DMS114 treated with DMSO at 0.1 percent for 48 hours (cell line): ENCODE measurements around the gene ARHGEF39.

Source experiments
- DNase-seq: peaks from one replicate; lab custom pipeline; 2025; ENCODE audit not compliant: unreplicated experiment; lab: John Stamatoyannopoulos, UW

ARHGEF39 gene

GRCh38 chr9:35664531-35665470 is at the start of gene ARHGEF39:
Gene ARHGEF39 (minus strand): TSS chr9:35665195. CDS start chr9:35665169, 26 bp downstream.
- DNase-seq = peak; percentile 42

GRCh38 chr9:35714123-35714522 is 49.1 kb upstream of the ARHGEF39 start:
- DNase-seq = no peak

- DNase-seq = no peak
These were observed 48.6 kb upstream of the ARHGEF39 start for GRCh38 chr9:35713578-35713977.

GRCh38 chr9:35712762-35713400 is 47.9 kb upstream of the ARHGEF39 start:
- DNase-seq = no peak

GRCh38 chr9:35711501-35712428 is 46.8 kb upstream of the ARHGEF39 start:
- DNase-seq = no peak

GRCh38 chr9:35710818-35711500 is 46.0 kb upstream of the ARHGEF39 start:
- DNase-seq = no peak

GRCh38 chr9:35708146-35708545 is 43.2 kb upstream of the ARHGEF39 start:
- DNase-seq = no peak

GRCh38 chr9:35706951-35707350 is 42.0 kb upstream of the ARHGEF39 start:
- no peak for DNase-seq

- no peak for DNase-seq
These were observed 40.9 kb upstream of the ARHGEF39 start for GRCh38 chr9:35705836-35706430.

GRCh38 chr9:35705372-35705771 is 40.4 kb upstream of the ARHGEF39 start:
- no peak for DNase-seq

GRCh38 chr9:35703906-35704672 is 39.1 kb upstream of the ARHGEF39 start:
- no peak for DNase-seq

GRCh38 chr9:35702696-35703095 is 37.7 kb upstream of the ARHGEF39 start:
- no peak for DNase-seq

GRCh38 chr9:35700942-35701341 is 35.9 kb upstream of the ARHGEF39 start:
- DNase-seq = no peak

GRCh38 chr9:35700031-35700430 is 35.0 kb upstream of the ARHGEF39 start:
- DNase-seq = no peak

GRCh38 chr9:35698231-35698630 is 33.2 kb upstream of the ARHGEF39 start:
- no peak for DNase-seq

GRCh38 chr9:35697486-35697885 is 32.5 kb upstream of the ARHGEF39 start:
- DNase-seq = no peak

- peak; percentile 21 for DNase-seq
These were observed 31.7 kb upstream of the ARHGEF39 start for GRCh38 chr9:35696520-35697215.

GRCh38 chr9:35695943-35696401 is 31.0 kb upstream of the ARHGEF39 start:
- DNase-seq = no peak
